Peyer's patch (tissue), 4 donors: Measurements from ENCODE around the gene S100A13.

Experiments
- POLR2A ChIP-seq, 2 donors: fragments of 450-650 bp; IDR thresholded peaks; one replicate each; pipeline ENCODE4 v1.5.1; 2017; ENCODE audit warnings: antibody characterized with exemption in 2 of 2, mild to moderate bottlenecking in 2 of 2, moderate library complexity in 2 of 2
- TF ChIP-seq, protein P1 (sequence below), 6 experiments: fragments of 450-650 bp in 4 of 6; fragments of 200-600 bp in 2 of 6; sonication (generic) in 1 of 6; IDR thresholded peaks; one replicate each; pipeline ENCODE4 v1.5.1; 2017 to 2019; ENCODE audit warnings: antibody characterized with exemption in 6 of 6, mild to moderate bottlenecking in 3 of 6, moderate library complexity in 1 of 6

DNA sequence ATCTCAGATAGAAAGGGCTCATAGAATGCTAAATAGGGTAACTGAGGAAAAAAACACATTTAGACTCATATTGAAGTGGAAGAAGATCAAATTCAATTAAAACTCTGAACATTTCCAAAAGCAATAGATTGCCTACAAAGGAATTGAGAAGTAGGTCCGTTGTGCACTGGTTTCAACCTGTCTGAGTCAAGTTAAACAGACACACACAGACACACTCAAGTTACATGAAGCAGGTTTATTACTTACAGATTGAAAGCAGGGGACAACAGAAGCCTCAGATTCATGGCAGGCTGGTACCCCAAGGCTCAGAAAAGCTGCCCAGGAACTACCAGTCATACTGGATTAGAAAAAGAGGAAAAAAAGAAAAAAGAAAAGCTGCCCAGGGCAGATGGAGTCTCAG, 41.0 kb downstream of the S100A13 start:
- TF ChIP-seq POLR2A (IDR thresholded peaks at IDR 0.05), result no peak
- TF ChIP-seq, protein P1, sequence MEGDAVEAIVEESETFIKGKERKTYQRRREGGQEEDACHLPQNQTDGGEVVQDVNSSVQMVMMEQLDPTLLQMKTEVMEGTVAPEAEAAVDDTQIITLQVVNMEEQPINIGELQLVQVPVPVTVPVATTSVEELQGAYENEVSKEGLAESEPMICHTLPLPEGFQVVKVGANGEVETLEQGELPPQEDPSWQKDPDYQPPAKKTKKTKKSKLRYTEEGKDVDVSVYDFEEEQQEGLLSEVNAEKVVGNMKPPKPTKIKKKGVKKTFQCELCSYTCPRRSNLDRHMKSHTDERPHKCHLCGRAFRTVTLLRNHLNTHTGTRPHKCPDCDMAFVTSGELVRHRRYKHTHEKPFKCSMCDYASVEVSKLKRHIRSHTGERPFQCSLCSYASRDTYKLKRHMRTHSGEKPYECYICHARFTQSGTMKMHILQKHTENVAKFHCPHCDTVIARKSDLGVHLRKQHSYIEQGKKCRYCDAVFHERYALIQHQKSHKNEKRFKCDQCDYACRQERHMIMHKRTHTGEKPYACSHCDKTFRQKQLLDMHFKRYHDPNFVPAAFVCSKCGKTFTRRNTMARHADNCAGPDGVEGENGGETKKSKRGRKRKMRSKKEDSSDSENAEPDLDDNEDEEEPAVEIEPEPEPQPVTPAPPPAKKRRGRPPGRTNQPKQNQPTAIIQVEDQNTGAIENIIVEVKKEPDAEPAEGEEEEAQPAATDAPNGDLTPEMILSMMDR (IDR thresholded peaks at IDR 0.05), result no peak
